ENCODE data around the gene NEXN. TPM values are rescaled to one million over a fixed set of nuclear protein-coding genes. Genes with fewer than 3 reads are reported as not detected.

Gene NEXN
- total RNA-seq (2021; ENCODE audit: unreplicated experiment) (0.15 TPM), Bru-seq, nascent RNA (percentile 34 among the genes with signal in this experiment), BruChase-seq, experiment 1, labeled RNA remaining after a 6-hour chase (percentile 44 among the genes with signal in this experiment), BruChase-seq, experiment 2, labeled RNA remaining after a 2-hour chase (percentile 41 among the genes with signal in this experiment)
- 0.07 and 0.13 TPM in 2 replicates for polyA plus RNA-seq (2012)
- long read RNA-seq, partial matches to known transcripts: 0 of 1 reads
- long read RNA-seq, other reads (novel, unspliced or antisense): 1 of 1 reads

DNA sequence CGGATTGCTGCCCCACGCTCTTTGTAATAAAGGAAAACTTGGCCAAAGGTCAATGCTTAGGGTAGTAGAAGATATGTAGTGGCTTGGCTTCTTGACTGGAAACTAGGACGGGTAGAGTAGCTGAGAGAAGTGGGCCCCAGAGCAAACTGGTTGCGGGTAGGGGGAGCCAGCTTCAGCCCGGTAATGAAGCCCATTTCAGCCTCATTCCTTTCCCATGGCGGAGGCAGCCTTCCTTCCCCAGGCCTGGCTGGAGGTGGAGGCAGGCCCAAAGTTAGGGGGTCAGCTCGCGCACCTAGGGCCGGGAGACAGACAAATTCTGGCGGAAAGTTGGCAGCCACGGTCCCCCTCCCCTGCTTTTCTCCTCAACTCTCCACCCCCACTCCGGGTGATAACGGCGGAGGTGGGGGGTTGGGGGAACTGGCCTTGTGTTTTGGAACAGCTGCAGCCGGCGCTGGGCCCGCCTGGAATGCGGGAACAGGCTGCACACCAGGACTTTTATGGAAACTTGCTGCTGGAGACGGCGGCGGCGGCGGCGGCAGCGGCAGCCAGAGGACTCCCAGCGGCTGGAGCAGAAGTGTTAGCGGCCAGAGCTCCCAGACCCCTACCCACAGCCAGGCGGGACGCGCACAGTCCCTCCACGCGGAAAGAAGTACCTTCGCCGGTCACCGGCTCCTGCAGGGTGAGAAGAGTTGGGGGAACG lies at the start of gene NEXN:
Gene NEXN (plus strand): TSS at position 544 of the 700 bp plus-strand sequence. CDS start 27,483 bp downstream, outside the sequence.
- Histone ChIP-seq H3K4me3 (replicated peaks in 1 of 2; ENCODE audit: low read depth in 1 of 2, low read length in 2 of 2) (no peak within 1 kb of the TSS), H3K27me3 (ENCODE audit: insufficient read depth, low read length) (no peaks in the 10 kb centered on the region), H3K4me1 (ENCODE audit: control insufficient read depth in 1 of 2, insufficient read depth in 2 of 2, low read length in 2 of 2) (peaks cover 3 to 16% of the 10 kb centered on the region in 2 experiments; a peak in 3 of 4 replicates), H3K36me3 (ENCODE audit: control insufficient read depth in 1 of 2, insufficient read depth in 2 of 2, low read length in 2 of 2) (no peaks in the 10 kb centered on the region), H3K79me2 (ENCODE audit: insufficient read depth, low read length) (no peaks in the 10 kb centered on the region), H3K9me2 (ENCODE audit: insufficient read depth) (no peaks in the 10 kb centered on the region), H2AFZ (ENCODE audit: low read depth, low read length, poor library complexity, severe bottlenecking) (no peak within 1 kb of the TSS), H3K27ac (ENCODE audit: low read depth, low read length) (no peak within 1 kb of the TSS), H3K4me2 (ENCODE audit: low read length) (peak within 1 kb of the TSS; percentile 21), H3K9ac (ENCODE audit: low read length) (no peak within 1 kb of the TSS), H4K20me1 (ENCODE audit: insufficient read depth) (no peaks in the 10 kb centered on the region), H3K9me3 (ENCODE audit: control insufficient read depth in 1 of 2, insufficient read depth in 1 of 2, low read depth in 1 of 2, low read length in 2 of 2) (no peaks in the 10 kb centered on the region)
- POLR2A ChIA-PET: no interaction called here
- intact Hi-C loops (cut with micrococcal nuclease): no loop called here
- CTCF ChIA-PET: no interaction called here
- TF ChIP-seq TCF7L2 (IDR thresholded peaks at IDR 0.05; ENCODE audit: borderline replicate concordance, extremely low read depth, insufficient read depth, insufficient read length): no peak
- TF ChIP-seq JUND (IDR thresholded peaks at IDR 0.05): no peak
- TF ChIP-seq, protein P1, sequence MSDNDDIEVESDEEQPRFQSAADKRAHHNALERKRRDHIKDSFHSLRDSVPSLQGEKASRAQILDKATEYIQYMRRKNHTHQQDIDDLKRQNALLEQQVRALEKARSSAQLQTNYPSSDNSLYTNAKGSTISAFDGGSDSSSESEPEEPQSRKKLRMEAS (IDR thresholded peaks at IDR 0.05): no peak
- no TSS peak for BruUV-seq (replicated peaks)
- RAD21 ChIA-PET (ENCODE audit: low non-redundant PET in 1 of 2, low total read pairs in 2 of 2, uncharacterized antibody in 2 of 2, unreplicated experiment in 2 of 2): no interaction called here
- DNase-seq (ENCODE audit: low read depth, low spot score) (no peak), ATAC-seq (no peak)

DNA sequence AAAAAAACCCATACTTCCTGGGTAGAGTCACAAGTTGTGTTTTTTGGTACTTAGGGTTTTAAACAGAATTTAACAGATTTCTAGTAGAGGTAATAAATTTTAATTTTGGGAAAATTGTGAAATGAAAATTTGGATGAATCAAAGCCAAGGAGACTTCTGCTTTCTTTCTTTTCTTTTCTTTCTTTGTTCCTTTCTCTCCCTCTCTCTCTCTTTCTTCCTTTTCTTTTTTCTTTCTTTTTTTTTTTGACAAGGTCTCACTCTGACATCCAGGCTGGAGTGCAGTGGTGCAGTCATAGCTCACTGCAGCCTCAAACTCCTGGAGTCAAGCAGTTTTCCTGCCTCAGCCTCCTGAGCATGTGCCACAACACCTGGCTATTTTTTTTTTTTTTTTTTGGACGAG lies 46.9 kb upstream of the NEXN start:
- Histone ChIP-seq H3K27ac (ENCODE audit: low read depth, low read length) (no peak overlapping the region), H3K9me3 (ENCODE audit: control insufficient read depth in 1 of 2, insufficient read depth in 1 of 2, low read depth in 1 of 2, low read length in 2 of 2) (no peaks in the 10 kb centered on the region), H3K4me2 (ENCODE audit: low read length) (no peak overlapping the region), H3K9me2 (ENCODE audit: insufficient read depth) (no peaks in the 10 kb centered on the region), H2AFZ (ENCODE audit: low read depth, low read length, poor library complexity, severe bottlenecking) (no peak overlapping the region), H4K20me1 (ENCODE audit: insufficient read depth) (0 out of 2 replicates have a peak, but pooled peaks cover 4% of the 10 kb centered on the region), H3K4me1 (ENCODE audit: control insufficient read depth in 1 of 2, insufficient read depth in 2 of 2, low read length in 2 of 2) (no peaks in the 10 kb centered on the region), H3K9ac (ENCODE audit: low read length) (no peak overlapping the region), H3K36me3 (ENCODE audit: control insufficient read depth in 1 of 2, insufficient read depth in 2 of 2, low read length in 2 of 2) (no peaks in the 10 kb centered on the region), H3K79me2 (ENCODE audit: insufficient read depth, low read length) (no peaks in the 10 kb centered on the region), H3K4me3 (replicated peaks in 1 of 2; ENCODE audit: low read depth in 1 of 2, low read length in 2 of 2) (no peak overlapping the region), H3K27me3 (ENCODE audit: insufficient read depth, low read length) (no peaks in the 10 kb centered on the region)
- DNase-seq (ENCODE audit: low read depth, low spot score): no peak
- BruUV-seq (replicated peaks): no TSS peak
- RAD21 ChIA-PET (ENCODE audit: low non-redundant PET in 1 of 2, low total read pairs in 2 of 2, uncharacterized antibody in 2 of 2, unreplicated experiment in 2 of 2): no interaction called here
- CTCF ChIA-PET: no interaction called here
- intact Hi-C loops (cut with micrococcal nuclease): no loop called here
- POLR2A ChIA-PET: no interaction called here
- no peak for ATAC-seq
- TF ChIP-seq RAD21 (IDR thresholded peaks at IDR 0.05; ENCODE audit: low read depth): no peak
- no peak for TF ChIP-seq SRF (IDR thresholded peaks at IDR 0.05; ENCODE audit: low read depth)
- TF ChIP-seq CBX3 (IDR thresholded peaks at IDR 0.05; ENCODE audit: low read depth): no peak
- TF ChIP-seq, protein P1 (IDR thresholded peaks at IDR 0.05): no peak
- TF ChIP-seq ELF1 (IDR thresholded peaks at IDR 0.05; ENCODE audit: borderline replicate concordance, low read depth): no peak
- no peak for TF ChIP-seq EZH2 (IDR thresholded peaks at IDR 0.05)
- TF ChIP-seq ZNF274 (IDR thresholded peaks at IDR 0.05; ENCODE audit: low read depth, low read length): no peak
- no peak for TF ChIP-seq YY1 (IDR thresholded peaks at IDR 0.05; ENCODE audit: extremely low read depth, insufficient replicate concordance, low read depth, low read length)
- TF ChIP-seq TCF7L2 (IDR thresholded peaks at IDR 0.05; ENCODE audit: borderline replicate concordance, extremely low read depth, insufficient read depth, insufficient read length): no peak
- TF ChIP-seq, protein P2, sequence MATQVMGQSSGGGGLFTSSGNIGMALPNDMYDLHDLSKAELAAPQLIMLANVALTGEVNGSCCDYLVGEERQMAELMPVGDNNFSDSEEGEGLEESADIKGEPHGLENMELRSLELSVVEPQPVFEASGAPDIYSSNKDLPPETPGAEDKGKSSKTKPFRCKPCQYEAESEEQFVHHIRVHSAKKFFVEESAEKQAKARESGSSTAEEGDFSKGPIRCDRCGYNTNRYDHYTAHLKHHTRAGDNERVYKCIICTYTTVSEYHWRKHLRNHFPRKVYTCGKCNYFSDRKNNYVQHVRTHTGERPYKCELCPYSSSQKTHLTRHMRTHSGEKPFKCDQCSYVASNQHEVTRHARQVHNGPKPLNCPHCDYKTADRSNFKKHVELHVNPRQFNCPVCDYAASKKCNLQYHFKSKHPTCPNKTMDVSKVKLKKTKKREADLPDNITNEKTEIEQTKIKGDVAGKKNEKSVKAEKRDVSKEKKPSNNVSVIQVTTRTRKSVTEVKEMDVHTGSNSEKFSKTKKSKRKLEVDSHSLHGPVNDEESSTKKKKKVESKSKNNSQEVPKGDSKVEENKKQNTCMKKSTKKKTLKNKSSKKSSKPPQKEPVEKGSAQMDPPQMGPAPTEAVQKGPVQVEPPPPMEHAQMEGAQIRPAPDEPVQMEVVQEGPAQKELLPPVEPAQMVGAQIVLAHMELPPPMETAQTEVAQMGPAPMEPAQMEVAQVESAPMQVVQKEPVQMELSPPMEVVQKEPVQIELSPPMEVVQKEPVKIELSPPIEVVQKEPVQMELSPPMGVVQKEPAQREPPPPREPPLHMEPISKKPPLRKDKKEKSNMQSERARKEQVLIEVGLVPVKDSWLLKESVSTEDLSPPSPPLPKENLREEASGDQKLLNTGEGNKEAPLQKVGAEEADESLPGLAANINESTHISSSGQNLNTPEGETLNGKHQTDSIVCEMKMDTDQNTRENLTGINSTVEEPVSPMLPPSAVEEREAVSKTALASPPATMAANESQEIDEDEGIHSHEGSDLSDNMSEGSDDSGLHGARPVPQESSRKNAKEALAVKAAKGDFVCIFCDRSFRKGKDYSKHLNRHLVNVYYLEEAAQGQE (IDR thresholded peaks at IDR 0.05; ENCODE audit: low read depth): no peak
- no peak for TF ChIP-seq SP1 (IDR thresholded peaks at IDR 0.05; ENCODE audit: low read depth)
